Activated T-helper 17 cell treated with anti-CD3 and anti-CD28 coated beads, Interleukin-2, amount 50 U/mL, for 72 hours (primary cell): ENCODE measurements around the gene PKIG. TPM values are rescaled to one million over a fixed set of nuclear protein-coding genes. Genes with fewer than 3 reads are reported as not detected.
"Not testable (repeated sequence)": the region's sequence is repeated elsewhere in the genome, so short reads cannot be mapped to it uniquely, and the experiment has no call there.

ENCODE experiments used
- ATAC-seq: fragments of 150-1000 bp; cut with Tn5 transposase; replicated peaks from 2 replicates; pipeline ENCODE4 v1.10.0; 2021; ENCODE audit warnings: mild to moderate bottlenecking, moderate library complexity
- H3K27ac Mint-ChIP-seq: one replicate; pipeline ENCODE4 v1.8.0; 2022; ENCODE audit warnings: mixed read lengths
- H3K27me3 Mint-ChIP-seq: one replicate; pipeline ENCODE4 v1.8.0; 2022; ENCODE audit warnings: mixed read lengths
- H3K36me3 Mint-ChIP-seq: one replicate; pipeline ENCODE4 v1.8.0; 2022; ENCODE audit warnings: low read depth, mild to moderate bottlenecking, mixed read lengths
- H3K4me1 Mint-ChIP-seq: one replicate; pipeline ENCODE4 v1.8.0; 2022; ENCODE audit warnings: mixed read lengths
- H3K4me3 Mint-ChIP-seq: one replicate; pipeline ENCODE4 v1.8.0; 2022; ENCODE audit warnings: mild to moderate bottlenecking, mixed read lengths
- H3K9me3 Mint-ChIP-seq: one replicate; pipeline ENCODE4 v1.8.0; 2022; ENCODE audit warnings: mixed read lengths
- total RNA-seq, 2 donors: library from RNA; stranded (reverse); gene quantifications; one replicate each; pipeline ENCODE4 v1.2.3, GENCODE V29; 2022

The PKIG gene
- total RNA-seq, 2 donors from 2014 or later, result 4.4 to 11.9 TPM

GRCh38 chr20:44559302-44559701, 23.1 kb upstream of the PKIG start:
- no peaks in the 10 kb centered on the region for H3K4me1 Mint-ChIP-seq
- H3K9me3 Mint-ChIP-seq, result no peaks in the 10 kb centered on the region
- ATAC-seq, result no peak
- H3K27me3 Mint-ChIP-seq, result no peaks in the 10 kb centered on the region
- no peaks in the 10 kb centered on the region for H3K36me3 Mint-ChIP-seq
- no peak overlapping the region for H3K27ac Mint-ChIP-seq
- H3K4me3 Mint-ChIP-seq, result no peak overlapping the region

GRCh38 chr20:44560229-44560628, 22.1 kb upstream of the PKIG start:
- H3K4me3 Mint-ChIP-seq, result no peak overlapping the region
- H3K9me3 Mint-ChIP-seq, result no peaks in the 10 kb centered on the region
- no peaks in the 10 kb centered on the region for H3K4me1 Mint-ChIP-seq
- ATAC-seq, result no peak
- H3K27ac Mint-ChIP-seq, result no peak overlapping the region
- H3K36me3 Mint-ChIP-seq, result no peaks in the 10 kb centered on the region
- no peaks in the 10 kb centered on the region for H3K27me3 Mint-ChIP-seq

GRCh38 chr20:44560818-44561217, 21.6 kb upstream of the PKIG start:
- H3K27me3 Mint-ChIP-seq, H3K36me3 Mint-ChIP-seq, H3K27ac Mint-ChIP-seq, H3K4me1 Mint-ChIP-seq, H3K9me3 Mint-ChIP-seq, ATAC-seq, H3K4me3 Mint-ChIP-seq: not testable (repeated sequence)

GRCh38 chr20:44561876-44562275, 20.5 kb upstream of the PKIG start:
- Mint-ChIP-seq H3K9me3 (no peaks in the 10 kb centered on the region), H3K27ac (no peak overlapping the region), H3K27me3 (no peaks in the 10 kb centered on the region), H3K36me3 (no peaks in the 10 kb centered on the region), H3K4me1 (no peaks in the 10 kb centered on the region), H3K4me3 (no peak overlapping the region)
- ATAC-seq, result no peak

GRCh38 chr20:44566018-44566417, 16.4 kb upstream of the PKIG start:
- Mint-ChIP-seq H3K27me3 (no peaks in the 10 kb centered on the region), H3K4me3 (no peak overlapping the region), H3K27ac (no peak overlapping the region), H3K36me3 (no peaks in the 10 kb centered on the region), H3K9me3 (no peaks in the 10 kb centered on the region), H3K4me1 (no peaks in the 10 kb centered on the region)
- ATAC-seq, result no peak

GRCh38 chr20:44566811-44567210, 15.6 kb upstream of the PKIG start:
- H3K27ac Mint-ChIP-seq, result no peak overlapping the region
- no peak overlapping the region for H3K4me3 Mint-ChIP-seq
- no peaks in the 10 kb centered on the region for H3K27me3 Mint-ChIP-seq
- H3K9me3 Mint-ChIP-seq, result no peaks in the 10 kb centered on the region
- peaks cover 5% of the 10 kb centered on the region for H3K4me1 Mint-ChIP-seq
- no peaks in the 10 kb centered on the region for H3K36me3 Mint-ChIP-seq
- ATAC-seq, result no peak

- Mint-ChIP-seq H3K27ac (no peak overlapping the region), H3K36me3 (no peaks in the 10 kb centered on the region), H3K9me3 (no peaks in the 10 kb centered on the region), H3K4me3 (no peak overlapping the region), H3K4me1 (peaks cover 5% of the 10 kb centered on the region), H3K27me3 (no peaks in the 10 kb centered on the region)
- no peak for ATAC-seq
These were observed 12.0 kb upstream of the PKIG start for GRCh38 chr20:44570367-44570766.

GRCh38 chr20:44571362-44571988, 10.9 kb upstream of the PKIG start:
- no peak for ATAC-seq
- no peaks in the 10 kb centered on the region for H3K36me3 Mint-ChIP-seq
- H3K27me3 Mint-ChIP-seq, result no peaks in the 10 kb centered on the region
- H3K9me3 Mint-ChIP-seq, result no peaks in the 10 kb centered on the region
- no peak overlapping the region for H3K27ac Mint-ChIP-seq
- peaks cover 7% of the 10 kb centered on the region for H3K4me1 Mint-ChIP-seq
- H3K4me3 Mint-ChIP-seq, result no peak overlapping the region

GRCh38 chr20:44572551-44573500, 9.6 kb upstream of the PKIG start:
- no peak overlapping the region for H3K4me3 Mint-ChIP-seq
- H3K27me3 Mint-ChIP-seq, result no peaks in the 10 kb centered on the region
- H3K27ac Mint-ChIP-seq, result no peak overlapping the region
- no peaks in the 10 kb centered on the region for H3K36me3 Mint-ChIP-seq
- H3K9me3 Mint-ChIP-seq, result no peaks in the 10 kb centered on the region
- peaks cover 10% of the 10 kb centered on the region for H3K4me1 Mint-ChIP-seq
- ATAC-seq, result no peak

- no peak overlapping the region for H3K27ac Mint-ChIP-seq
- ATAC-seq, result no peak
- H3K36me3 Mint-ChIP-seq, result no peaks in the 10 kb centered on the region
- peaks cover 13% of the 10 kb centered on the region for H3K4me1 Mint-ChIP-seq
- peaks cover 2% of the 10 kb centered on the region for H3K27me3 Mint-ChIP-seq
- H3K9me3 Mint-ChIP-seq, result no peaks in the 10 kb centered on the region
- H3K4me3 Mint-ChIP-seq, result no peak overlapping the region
These were observed 8.9 kb upstream of the PKIG start for GRCh38 chr20:44573501-44573869.

GRCh38 chr20:44574372-44574771, 8.0 kb upstream of the PKIG start:
- Mint-ChIP-seq H3K36me3 (no peaks in the 10 kb centered on the region), H3K4me3 (no peak overlapping the region), H3K27ac (no peak overlapping the region), H3K27me3 (peaks cover 4% of the 10 kb centered on the region), H3K4me1 (peaks cover 18% of the 10 kb centered on the region), H3K9me3 (no peaks in the 10 kb centered on the region)
- ATAC-seq, result no peak

GRCh38 chr20:44576297-44576696, 6.1 kb upstream of the PKIG start:
- H3K9me3 Mint-ChIP-seq, result no peaks in the 10 kb centered on the region
- H3K27me3 Mint-ChIP-seq, result peaks cover 8% of the 10 kb centered on the region
- no peaks in the 10 kb centered on the region for H3K36me3 Mint-ChIP-seq
- peak overlapping the region; percentile 21 for H3K27ac Mint-ChIP-seq
- H3K4me1 Mint-ChIP-seq, result peaks cover 29% of the 10 kb centered on the region
- H3K4me3 Mint-ChIP-seq, result no peak overlapping the region
- no peak for ATAC-seq

- H3K27ac Mint-ChIP-seq, result peak overlapping the region; percentile 28
- H3K27me3 Mint-ChIP-seq, result peaks cover 13% of the 10 kb centered on the region
- peak; percentile 64 for ATAC-seq
- H3K36me3 Mint-ChIP-seq, result no peaks in the 10 kb centered on the region
- peaks cover 34% of the 10 kb centered on the region for H3K4me1 Mint-ChIP-seq
- peak overlapping the region; percentile 58 for H3K4me3 Mint-ChIP-seq
- no peaks in the 10 kb centered on the region for H3K9me3 Mint-ChIP-seq
These were observed 2.9 kb upstream of the PKIG start for GRCh38 chr20:44579313-44580081.

GRCh38 chr20:44580581-44581268, 1.7 kb upstream of the PKIG start:
- peak overlapping the region; percentile 58 for H3K4me3 Mint-ChIP-seq
- no peaks in the 10 kb centered on the region for H3K36me3 Mint-ChIP-seq
- H3K9me3 Mint-ChIP-seq, result no peaks in the 10 kb centered on the region
- H3K4me1 Mint-ChIP-seq, result peaks cover 34% of the 10 kb centered on the region
- ATAC-seq, result peak; percentile 71
- H3K27me3 Mint-ChIP-seq, result peaks cover 13% of the 10 kb centered on the region
- H3K27ac Mint-ChIP-seq, result peak overlapping the region; percentile 88
